Erythroblast (primary cell): ENCODE measurements around the gene LYPD4.

Experiments used
- GATA1 ChIP-seq: IDR thresholded peaks from 2 replicates; pipeline ENCODE4 v1.6.1; 2011; ENCODE audit warnings: low read depth, mild to moderate bottlenecking, control low read depth, low read length, moderate library complexity
- POLR2A ChIP-seq: IDR thresholded peaks from 2 replicates; pipeline ENCODE4 v1.6.1; 2011; ENCODE audit warnings: mild to moderate bottlenecking, low read length

GRCh38 chr19:41879670-41880328 lies 35.3 kb upstream of the LYPD4 start:
- TF ChIP-seq POLR2A (no peak), GATA1 (no peak)
